Liver (tissue), 9 donors: ENCODE results near the gene ORM2. TPM values are rescaled to one million over a fixed set of nuclear protein-coding genes. Genes with fewer than 3 reads are reported as not detected.

Source experiments
- DNase-seq: peaks from one replicate; pipeline ENCODE4 v3.0.0-alpha.2; 2017; ENCODE audit warnings: low spot score
- H3K27ac ChIP-seq, 2 donors: one replicate each; pipeline ENCODE4 v1.7.0; 2013; ENCODE audit warnings: inconsistent platforms in 2 of 2, low read length in 2 of 2, control low read depth in 1 of 2, low read depth in 1 of 2, mild to moderate bottlenecking in 1 of 2
- H3K27me3 ChIP-seq, 4 donors: one replicate each; pipeline versions ENCODE4 v1.6.1 to v1.7.0; 2013; ENCODE audit warnings: low read length in 3 of 4, inconsistent platforms in 1 of 4, mild to moderate bottlenecking in 1 of 4, moderate library complexity in 1 of 4; ENCODE audit not compliant: control insufficient read depth in 4 of 4, insufficient read depth in 4 of 4
- H3K36me3 ChIP-seq, 4 donors: one replicate each; pipeline versions ENCODE4 v1.6.1 to v1.7.0; 2013; ENCODE audit warnings: low read length in 3 of 4, mild to moderate bottlenecking in 3 of 4, low read depth in 1 of 4, moderate library complexity in 1 of 4; ENCODE audit not compliant: control insufficient read depth in 4 of 4, insufficient read depth in 3 of 4
- H3K4me1 ChIP-seq, 4 donors: one replicate each; pipeline versions ENCODE4 v1.6.1 to v1.7.0; 2013; ENCODE audit warnings: low read length in 3 of 4, mild to moderate bottlenecking in 3 of 4, moderate library complexity in 1 of 4; ENCODE audit not compliant: control insufficient read depth in 4 of 4, insufficient read depth in 4 of 4
- H3K4me3 ChIP-seq, 3 donors: one replicate each; pipeline versions ENCODE4 v1.6.1 to v1.7.0; 2013; ENCODE audit warnings: low read length in 3 of 3, control low read depth in 1 of 3, low read depth in 1 of 3, mild to moderate bottlenecking in 1 of 3
- H3K9ac ChIP-seq, 2 donors: one replicate each; pipeline ENCODE4 v1.7.0; 2013; ENCODE audit warnings: low read length in 2 of 2, mild to moderate bottlenecking in 2 of 2, moderate library complexity in 2 of 2, control low read depth in 1 of 2, low read depth in 1 of 2
- H3K9me3 ChIP-seq, 4 donors: one replicate each; pipeline versions ENCODE4 v1.6.1 to v1.7.0; 2013; ENCODE audit warnings: low read length in 3 of 4; ENCODE audit not compliant: control insufficient read depth in 4 of 4
- ATF3 ChIP-seq: IDR thresholded peaks from 2 replicates; pipeline ENCODE4 v1.6.1; 2016; ENCODE audit warnings: antibody characterized with exemption
- EGR1 ChIP-seq, 2 donors: IDR thresholded peaks; 2 replicates each; pipeline ENCODE4 v1.6.1; 2016 to 2018; ENCODE audit warnings: antibody characterized with exemption in 2 of 2, low read depth in 2 of 2
- FOXA1 ChIP-seq: IDR thresholded peaks from 2 replicates; pipeline ENCODE4 v1.6.1; 2016; ENCODE audit warnings: antibody characterized with exemption
- FOXA2 ChIP-seq: IDR thresholded peaks from 2 replicates; pipeline ENCODE4 v1.6.1; 2016; ENCODE audit warnings: antibody characterized with exemption
- GABPA ChIP-seq, 2 donors: IDR thresholded peaks in 1 of 2; conservative IDR thresholded peaks in 1 of 2; 2 replicates each; pipeline ENCODE4 v1.6.1; 2016; ENCODE audit warnings: antibody characterized with exemption in 2 of 2, mild to moderate bottlenecking in 1 of 2, moderate library complexity in 1 of 2
- HNF4A ChIP-seq, 2 donors: conservative IDR thresholded peaks; 2 replicates each; pipeline ENCODE4 v1.6.1; 2016; ENCODE audit warnings: antibody characterized with exemption in 2 of 2, mild to moderate bottlenecking in 2 of 2
- JUND ChIP-seq, 2 donors: IDR thresholded peaks; 2 replicates each; pipeline ENCODE4 v1.6.1; 2016; ENCODE audit warnings: antibody characterized with exemption in 2 of 2
- NR2F2 ChIP-seq: IDR thresholded peaks from 2 replicates; pipeline ENCODE4 v1.6.1; 2016; ENCODE audit warnings: antibody characterized with exemption
- RAD21 ChIP-seq, 2 donors: IDR thresholded peaks; 2 replicates each; pipeline ENCODE4 v1.6.1; 2016; ENCODE audit warnings: antibody characterized with exemption in 2 of 2, mild to moderate bottlenecking in 2 of 2
- REST ChIP-seq: IDR thresholded peaks from 2 replicates; pipeline ENCODE4 v1.6.1; 2016; ENCODE audit warnings: antibody characterized with exemption, mild to moderate bottlenecking
- SP1 ChIP-seq: IDR thresholded peaks from 2 replicates; pipeline ENCODE4 v1.6.1; 2018; ENCODE audit warnings: antibody characterized with exemption, mild to moderate bottlenecking
- YY1 ChIP-seq: IDR thresholded peaks from 2 replicates; pipeline ENCODE4 v1.6.1; 2016; ENCODE audit warnings: antibody characterized with exemption, mild to moderate bottlenecking
- ZBTB33 ChIP-seq: IDR thresholded peaks from 2 replicates; pipeline ENCODE4 v1.6.1; 2016; ENCODE audit warnings: antibody characterized with exemption
- WGBS: extraction: QIAGEN DNeasy Blood & Tissue Kit; methylation state at CpG from one replicate; pipeline ENCODE4 v1.1.7; 2013; 5-methylcytosine and 5-hydroxymethylcytosine counted together
- polyA plus RNA-seq, 2 donors: library from polyadenylated mRNA; stranded (reverse) in 1 of 2; unstranded in 1 of 2; fragments of 200-250 nt in 1 of 2; fragments of >200 nt in 1 of 2; fragmentation: Nextera tagmentation in 1 of 2; extraction: Ambion mirVana in 1 of 2; gene quantifications; one replicate each; pipeline versions ENCODE4 v1.2.1 to v1.2.3, GENCODE V29; 2013 to 2015
- total RNA-seq, 2 donors: library from RNA; depleted of rRNA; stranded (reverse); fragments of >200 nt; gene quantifications; one replicate each; pipeline ENCODE4 v1.2.3, GENCODE V29; 2014
- TF ChIP-seq, protein P1 (sequence below): IDR thresholded peaks from 2 replicates; pipeline ENCODE4 v1.6.1; 2016; ENCODE audit warnings: antibody characterized with exemption
- donor health status: healthy.
- donor health status: healthy.
- donor health status: healthy.
- donor health status: healthy.
- donor health status: healthy.

Gene ORM2
- total and polyA plus RNA-seq, 4 donors: 276 to 7,373 (median 5,310) TPM

GRCh38 chr9:114303571-114303970 lies 26.1 kb upstream of the ORM2 start:
- no peak for TF ChIP-seq RAD21 (IDR thresholded peaks at IDR 0.05)
- no peak for TF ChIP-seq FOXA2
- TF ChIP-seq ZBTB33: no peak
- no peak for TF ChIP-seq SP1
- TF ChIP-seq FOXA1: no peak
- TF ChIP-seq GABPA (IDR thresholded peaks at IDR 0.05 in 1 of 2, conservative IDR thresholded peaks at IDR 0.05 in 1 of 2): no peak
- no peak for TF ChIP-seq JUND (IDR thresholded peaks at IDR 0.05)
- peaks cover 0 to 16% (median 8%) of the 10 kb centered on the region in 4 donors for H3K36me3 ChIP-seq
- no peak overlapping the region for H3K27ac ChIP-seq
- H3K27me3 ChIP-seq: no peaks in the 10 kb centered on the region
- H3K4me1 ChIP-seq: peaks cover 0 to 35% (median 16%) of the 10 kb centered on the region in 4 donors
- H3K4me3 ChIP-seq: no peak overlapping the region
- DNase-seq: no peak
- 94% methylated on average over 5 of the region's 5 CpGs for WGBS
- no peak overlapping the region for H3K9ac ChIP-seq
- no peaks in the 10 kb centered on the region for H3K9me3 ChIP-seq

DNA sequence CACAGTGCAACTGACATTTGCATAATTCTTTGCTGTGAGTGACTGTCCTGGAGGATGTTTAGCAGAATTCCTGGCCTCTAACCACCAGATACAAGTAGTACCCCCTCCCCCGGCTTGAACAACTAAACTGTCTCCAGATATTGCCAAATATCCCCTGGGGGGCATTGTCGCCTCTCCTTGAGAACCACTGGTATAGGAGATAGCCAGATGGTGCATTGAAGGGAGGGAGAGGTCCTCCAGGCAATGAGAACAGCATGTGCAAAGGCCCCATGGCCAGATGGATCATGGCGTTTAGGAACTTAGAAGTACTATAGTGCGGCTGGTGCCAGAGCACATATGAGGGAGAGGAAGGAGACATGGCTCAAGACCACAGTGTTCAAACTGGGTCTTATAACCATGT lies 25.7 kb upstream of the ORM2 start:
- 94% methylated on average over 4 of the region's 4 CpGs for WGBS
- Histone ChIP-seq H3K36me3 (peaks cover 0 to 16% (median 9%) of the 10 kb centered on the region in 4 donors), H3K27me3 (no peaks in the 10 kb centered on the region), H3K9ac (no peak overlapping the region), H3K27ac (no peak overlapping the region), H3K9me3 (no peaks in the 10 kb centered on the region), H3K4me1 (peaks cover 0 to 37% (median 16%) of the 10 kb centered on the region in 4 donors), H3K4me3 (no peak overlapping the region)
- no peak for TF ChIP-seq REST
- TF ChIP-seq HNF4A (conservative IDR thresholded peaks at IDR 0.05): no peak
- TF ChIP-seq ZBTB33: no peak
- no peak for TF ChIP-seq YY1
- no peak for TF ChIP-seq GABPA (IDR thresholded peaks at IDR 0.05 in 1 of 2, conservative IDR thresholded peaks at IDR 0.05 in 1 of 2)
- no peak for TF ChIP-seq ATF3
- TF ChIP-seq NR2F2: no peak
- TF ChIP-seq EGR1 (IDR thresholded peaks at IDR 0.05; ENCODE audit: low read depth in 2 of 2): no peak
- TF ChIP-seq FOXA1: no peak
- TF ChIP-seq FOXA2: no peak
- TF ChIP-seq, protein P1, sequence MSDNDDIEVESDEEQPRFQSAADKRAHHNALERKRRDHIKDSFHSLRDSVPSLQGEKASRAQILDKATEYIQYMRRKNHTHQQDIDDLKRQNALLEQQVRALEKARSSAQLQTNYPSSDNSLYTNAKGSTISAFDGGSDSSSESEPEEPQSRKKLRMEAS: no peak
- DNase-seq: peak; percentile 19
